GM23338 (cell line): Measurements from ENCODE around the gene LONP1.

ENCODE experiments used
- EZH2 ChIP-seq: fragments of 200-600 bp; sonication (generic); IDR thresholded peaks from one replicate; pipeline ENCODE4 v1.8.0; 2017; ENCODE audit warnings: antibody characterized with exemption, mild to moderate bottlenecking, low read depth; ENCODE audit not compliant: unreplicated experiment
- JUNB ChIP-seq: IDR thresholded peaks from one replicate; pipeline ENCODE4 v1.6.1; 2016; ENCODE audit warnings: antibody characterized with exemption; ENCODE audit not compliant: unreplicated experiment
- POLR2AphosphoS5 ChIP-seq: IDR thresholded peaks from 2 replicates; pipeline ENCODE4 v1.6.1; 2016; ENCODE audit warnings: antibody characterized with exemption, low read depth
- STAT1 ChIP-seq: IDR thresholded peaks from one replicate; pipeline ENCODE4 v1.6.1; 2016; ENCODE audit warnings: antibody characterized with exemption; ENCODE audit not compliant: unreplicated experiment
- ZNF331 ChIP-seq: fragments of 250-450 bp; sonication (Bioruptor Pico); IDR thresholded peaks from 2 replicates; pipeline ENCODE4 v1.5.0; 2020; ENCODE audit warnings: low read depth, mild to moderate bottlenecking, moderate library complexity
- TF ChIP-seq, protein P1 (sequence below), 2 experiments: fragments of 200-600 bp in 1 of 2; sonication (generic) in 1 of 2; conservative IDR thresholded peaks; 2 replicates each; pipeline versions ENCODE4 v1.5.1 to v1.6.1; 2016 to 2017; ENCODE audit warnings: antibody characterized with exemption in 2 of 2, low read depth in 2 of 2, mild to moderate bottlenecking in 2 of 2, moderate library complexity in 1 of 2
- TF ChIP-seq, protein P2 (sequence below): IDR thresholded peaks from one replicate; pipeline ENCODE4 v1.6.1; 2018; ENCODE audit warnings: antibody characterized with exemption; ENCODE audit not compliant: unreplicated experiment
- TF ChIP-seq, protein P3 (sequence below): fragments of 250-450 bp; sonication (Bioruptor Pico); IDR thresholded peaks from 2 replicates; pipeline ENCODE4 v1.5.0; 2020; ENCODE audit warnings: mild to moderate bottlenecking, moderate library complexity

DNA sequence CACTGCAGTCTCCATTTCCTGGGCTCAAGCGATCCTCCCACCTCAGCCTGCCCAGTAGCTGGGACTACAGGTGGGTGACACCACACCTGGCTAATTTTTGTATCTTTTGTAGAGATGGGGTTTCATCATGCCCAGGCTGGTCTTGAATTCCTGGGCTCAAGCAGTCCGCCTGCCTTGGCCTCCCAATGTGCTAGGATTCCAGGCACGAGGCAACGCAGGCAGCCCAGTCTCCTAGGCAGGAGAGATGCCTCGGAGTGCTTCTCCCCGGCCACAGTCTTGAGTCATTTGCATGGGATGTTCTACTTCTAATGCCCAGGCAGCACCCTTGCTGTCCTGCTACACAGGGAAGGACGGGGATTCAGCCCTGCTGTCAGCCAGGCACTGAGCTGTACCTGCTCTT lies 48.3 kb downstream of the LONP1 start:
- TF ChIP-seq, protein P1, sequence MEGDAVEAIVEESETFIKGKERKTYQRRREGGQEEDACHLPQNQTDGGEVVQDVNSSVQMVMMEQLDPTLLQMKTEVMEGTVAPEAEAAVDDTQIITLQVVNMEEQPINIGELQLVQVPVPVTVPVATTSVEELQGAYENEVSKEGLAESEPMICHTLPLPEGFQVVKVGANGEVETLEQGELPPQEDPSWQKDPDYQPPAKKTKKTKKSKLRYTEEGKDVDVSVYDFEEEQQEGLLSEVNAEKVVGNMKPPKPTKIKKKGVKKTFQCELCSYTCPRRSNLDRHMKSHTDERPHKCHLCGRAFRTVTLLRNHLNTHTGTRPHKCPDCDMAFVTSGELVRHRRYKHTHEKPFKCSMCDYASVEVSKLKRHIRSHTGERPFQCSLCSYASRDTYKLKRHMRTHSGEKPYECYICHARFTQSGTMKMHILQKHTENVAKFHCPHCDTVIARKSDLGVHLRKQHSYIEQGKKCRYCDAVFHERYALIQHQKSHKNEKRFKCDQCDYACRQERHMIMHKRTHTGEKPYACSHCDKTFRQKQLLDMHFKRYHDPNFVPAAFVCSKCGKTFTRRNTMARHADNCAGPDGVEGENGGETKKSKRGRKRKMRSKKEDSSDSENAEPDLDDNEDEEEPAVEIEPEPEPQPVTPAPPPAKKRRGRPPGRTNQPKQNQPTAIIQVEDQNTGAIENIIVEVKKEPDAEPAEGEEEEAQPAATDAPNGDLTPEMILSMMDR (conservative IDR thresholded peaks at IDR 0.05; ENCODE audit: low read depth in 2 of 2): no peak
- TF ChIP-seq EZH2 (no peak), POLR2AphosphoS5 (no peak), ZNF331 (CRISPR knock-in tag) (no peak), JUNB (no peak), STAT1 (no peak)
- TF ChIP-seq, protein P2, sequence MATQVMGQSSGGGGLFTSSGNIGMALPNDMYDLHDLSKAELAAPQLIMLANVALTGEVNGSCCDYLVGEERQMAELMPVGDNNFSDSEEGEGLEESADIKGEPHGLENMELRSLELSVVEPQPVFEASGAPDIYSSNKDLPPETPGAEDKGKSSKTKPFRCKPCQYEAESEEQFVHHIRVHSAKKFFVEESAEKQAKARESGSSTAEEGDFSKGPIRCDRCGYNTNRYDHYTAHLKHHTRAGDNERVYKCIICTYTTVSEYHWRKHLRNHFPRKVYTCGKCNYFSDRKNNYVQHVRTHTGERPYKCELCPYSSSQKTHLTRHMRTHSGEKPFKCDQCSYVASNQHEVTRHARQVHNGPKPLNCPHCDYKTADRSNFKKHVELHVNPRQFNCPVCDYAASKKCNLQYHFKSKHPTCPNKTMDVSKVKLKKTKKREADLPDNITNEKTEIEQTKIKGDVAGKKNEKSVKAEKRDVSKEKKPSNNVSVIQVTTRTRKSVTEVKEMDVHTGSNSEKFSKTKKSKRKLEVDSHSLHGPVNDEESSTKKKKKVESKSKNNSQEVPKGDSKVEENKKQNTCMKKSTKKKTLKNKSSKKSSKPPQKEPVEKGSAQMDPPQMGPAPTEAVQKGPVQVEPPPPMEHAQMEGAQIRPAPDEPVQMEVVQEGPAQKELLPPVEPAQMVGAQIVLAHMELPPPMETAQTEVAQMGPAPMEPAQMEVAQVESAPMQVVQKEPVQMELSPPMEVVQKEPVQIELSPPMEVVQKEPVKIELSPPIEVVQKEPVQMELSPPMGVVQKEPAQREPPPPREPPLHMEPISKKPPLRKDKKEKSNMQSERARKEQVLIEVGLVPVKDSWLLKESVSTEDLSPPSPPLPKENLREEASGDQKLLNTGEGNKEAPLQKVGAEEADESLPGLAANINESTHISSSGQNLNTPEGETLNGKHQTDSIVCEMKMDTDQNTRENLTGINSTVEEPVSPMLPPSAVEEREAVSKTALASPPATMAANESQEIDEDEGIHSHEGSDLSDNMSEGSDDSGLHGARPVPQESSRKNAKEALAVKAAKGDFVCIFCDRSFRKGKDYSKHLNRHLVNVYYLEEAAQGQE: no peak
- TF ChIP-seq, protein P3, sequence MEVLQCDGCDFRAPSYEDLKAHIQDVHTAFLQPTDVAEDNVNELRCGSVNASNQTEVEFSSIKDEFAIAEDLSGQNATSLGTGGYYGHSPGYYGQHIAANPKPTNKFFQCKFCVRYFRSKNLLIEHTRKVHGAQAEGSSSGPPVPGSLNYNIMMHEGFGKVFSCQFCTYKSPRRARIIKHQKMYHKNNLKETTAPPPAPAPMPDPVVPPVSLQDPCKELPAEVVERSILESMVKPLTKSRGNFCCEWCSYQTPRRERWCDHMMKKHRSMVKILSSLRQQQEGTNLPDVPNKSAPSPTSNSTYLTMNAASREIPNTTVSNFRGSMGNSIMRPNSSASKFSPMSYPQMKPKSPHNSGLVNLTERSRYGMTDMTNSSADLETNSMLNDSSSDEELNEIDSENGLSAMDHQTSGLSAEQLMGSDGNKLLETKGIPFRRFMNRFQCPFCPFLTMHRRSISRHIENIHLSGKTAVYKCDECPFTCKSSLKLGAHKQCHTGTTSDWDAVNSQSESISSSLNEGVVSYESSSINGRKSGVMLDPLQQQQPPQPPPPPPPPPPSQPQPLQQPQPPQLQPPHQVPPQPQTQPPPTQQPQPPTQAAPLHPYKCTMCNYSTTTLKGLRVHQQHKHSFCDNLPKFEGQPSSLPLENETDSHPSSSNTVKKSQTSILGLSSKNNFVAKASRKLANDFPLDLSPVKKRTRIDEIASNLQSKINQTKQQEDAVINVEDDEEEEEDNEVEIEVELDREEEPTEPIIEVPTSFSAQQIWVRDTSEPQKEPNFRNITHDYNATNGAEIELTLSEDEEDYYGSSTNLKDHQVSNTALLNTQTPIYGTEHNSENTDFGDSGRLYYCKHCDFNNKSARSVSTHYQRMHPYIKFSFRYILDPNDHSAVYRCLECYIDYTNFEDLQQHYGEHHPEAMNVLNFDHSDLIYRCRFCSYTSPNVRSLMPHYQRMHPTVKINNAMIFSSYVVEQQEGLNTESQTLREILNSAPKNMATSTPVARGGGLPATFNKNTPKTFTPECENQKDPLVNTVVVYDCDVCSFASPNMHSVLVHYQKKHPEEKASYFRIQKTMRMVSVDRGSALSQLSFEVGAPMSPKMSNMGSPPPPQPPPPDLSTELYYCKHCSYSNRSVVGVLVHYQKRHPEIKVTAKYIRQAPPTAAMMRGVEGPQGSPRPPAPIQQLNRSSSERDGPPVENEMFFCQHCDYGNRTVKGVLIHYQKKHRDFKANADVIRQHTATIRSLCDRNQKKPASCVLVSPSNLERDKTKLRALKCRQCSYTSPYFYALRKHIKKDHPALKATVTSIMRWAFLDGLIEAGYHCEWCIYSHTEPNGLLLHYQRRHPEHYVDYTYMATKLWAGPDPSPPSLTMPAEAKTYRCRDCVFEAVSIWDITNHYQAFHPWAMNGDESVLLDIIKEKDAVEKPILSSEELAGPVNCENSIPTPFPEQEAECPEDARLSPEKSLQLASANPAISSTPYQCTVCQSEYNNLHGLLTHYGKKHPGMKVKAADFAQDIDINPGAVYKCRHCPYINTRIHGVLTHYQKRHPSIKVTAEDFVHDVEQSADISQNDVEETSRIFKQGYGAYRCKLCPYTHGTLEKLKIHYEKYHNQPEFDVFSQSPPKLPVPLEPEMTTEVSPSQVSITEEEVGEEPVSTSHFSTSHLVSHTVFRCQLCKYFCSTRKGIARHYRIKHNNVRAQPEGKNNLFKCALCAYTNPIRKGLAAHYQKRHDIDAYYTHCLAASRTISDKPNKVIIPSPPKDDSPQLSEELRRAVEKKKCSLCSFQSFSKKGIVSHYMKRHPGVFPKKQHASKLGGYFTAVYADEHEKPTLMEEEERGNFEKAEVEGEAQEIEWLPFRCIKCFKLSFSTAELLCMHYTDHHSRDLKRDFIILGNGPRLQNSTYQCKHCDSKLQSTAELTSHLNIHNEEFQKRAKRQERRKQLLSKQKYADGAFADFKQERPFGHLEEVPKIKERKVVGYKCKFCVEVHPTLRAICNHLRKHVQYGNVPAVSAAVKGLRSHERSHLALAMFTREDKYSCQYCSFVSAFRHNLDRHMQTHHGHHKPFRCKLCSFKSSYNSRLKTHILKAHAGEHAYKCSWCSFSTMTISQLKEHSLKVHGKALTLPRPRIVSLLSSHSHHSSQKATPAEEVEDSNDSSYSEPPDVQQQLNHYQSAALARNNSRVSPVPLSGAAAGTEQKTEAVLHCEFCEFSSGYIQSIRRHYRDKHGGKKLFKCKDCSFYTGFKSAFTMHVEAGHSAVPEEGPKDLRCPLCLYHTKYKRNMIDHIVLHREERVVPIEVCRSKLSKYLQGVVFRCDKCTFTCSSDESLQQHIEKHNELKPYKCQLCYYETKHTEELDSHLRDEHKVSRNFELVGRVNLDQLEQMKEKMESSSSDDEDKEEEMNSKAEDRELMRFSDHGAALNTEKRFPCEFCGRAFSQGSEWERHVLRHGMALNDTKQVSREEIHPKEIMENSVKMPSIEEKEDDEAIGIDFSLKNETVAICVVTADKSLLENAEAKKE (CRISPR knock-in tag): no peak
